Measurements from ENCODE around the gene MMEL1. TPM values are rescaled to one million over a fixed set of nuclear protein-coding genes. Genes with fewer than 3 reads are reported as not detected.
A peak's percentile ranks its signal among the peaks of the same experiment; 100 is the strongest.
"Not testable (repeated sequence)": the region's sequence is repeated elsewhere in the genome, so short reads cannot be mapped to it uniquely, and the experiment has no call there.

MMEL1 gene
- total and polyA plus RNA-seq, 2 experiments from 2014 or later = 0.93 to 1.8 TPM

DNA sequence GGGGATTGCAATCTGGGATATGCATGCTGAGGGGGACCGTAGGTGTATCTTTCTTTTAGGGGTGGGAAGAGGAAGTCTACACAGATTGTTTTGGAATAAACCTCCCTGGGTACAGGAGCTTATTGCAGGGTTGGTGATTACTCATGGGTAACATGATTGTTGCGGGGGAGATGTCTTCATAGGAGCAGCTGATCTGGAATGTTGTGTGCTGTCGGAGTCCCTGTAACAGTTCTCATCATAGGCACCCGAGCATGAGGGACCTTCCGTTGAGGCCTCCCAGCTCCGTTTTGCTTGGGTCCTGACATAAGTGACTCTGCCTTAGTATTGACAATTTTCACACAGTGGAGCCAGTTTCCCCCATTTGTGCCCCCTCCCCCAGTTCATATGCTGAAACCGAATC, 50.4 kb downstream of the MMEL1 start:
- H2AFZ ChIP-seq = no peak overlapping the region
- no peak overlapping the region for H3K4me2 ChIP-seq
- H4K20me1 ChIP-seq (ENCODE audit: insufficient read depth, poor library complexity, severe bottlenecking) = no peaks in the 10 kb centered on the region
- H3K4me1 ChIP-seq (ENCODE audit: insufficient read depth) = peaks cover 36% of the 10 kb centered on the region
- H3K79me2 ChIP-seq = peaks cover 4% of the 10 kb centered on the region
- no peak for TF ChIP-seq EZH2phosphoT487 (IDR thresholded peaks at IDR 0.05; ENCODE audit: low read depth, severe bottlenecking, unreplicated experiment)
- TF ChIP-seq, protein P1, sequence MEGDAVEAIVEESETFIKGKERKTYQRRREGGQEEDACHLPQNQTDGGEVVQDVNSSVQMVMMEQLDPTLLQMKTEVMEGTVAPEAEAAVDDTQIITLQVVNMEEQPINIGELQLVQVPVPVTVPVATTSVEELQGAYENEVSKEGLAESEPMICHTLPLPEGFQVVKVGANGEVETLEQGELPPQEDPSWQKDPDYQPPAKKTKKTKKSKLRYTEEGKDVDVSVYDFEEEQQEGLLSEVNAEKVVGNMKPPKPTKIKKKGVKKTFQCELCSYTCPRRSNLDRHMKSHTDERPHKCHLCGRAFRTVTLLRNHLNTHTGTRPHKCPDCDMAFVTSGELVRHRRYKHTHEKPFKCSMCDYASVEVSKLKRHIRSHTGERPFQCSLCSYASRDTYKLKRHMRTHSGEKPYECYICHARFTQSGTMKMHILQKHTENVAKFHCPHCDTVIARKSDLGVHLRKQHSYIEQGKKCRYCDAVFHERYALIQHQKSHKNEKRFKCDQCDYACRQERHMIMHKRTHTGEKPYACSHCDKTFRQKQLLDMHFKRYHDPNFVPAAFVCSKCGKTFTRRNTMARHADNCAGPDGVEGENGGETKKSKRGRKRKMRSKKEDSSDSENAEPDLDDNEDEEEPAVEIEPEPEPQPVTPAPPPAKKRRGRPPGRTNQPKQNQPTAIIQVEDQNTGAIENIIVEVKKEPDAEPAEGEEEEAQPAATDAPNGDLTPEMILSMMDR (IDR thresholded peaks at IDR 0.05; ENCODE audit: poor library complexity) = no peak
- TF ChIP-seq EZH2 (IDR thresholded peaks at IDR 0.05; ENCODE audit: borderline replicate concordance) = no peak
- WGBS (ENCODE audit: low lambda C conversion rate, missing lambda C conversion rate) = 81% methylated on average over 7 of the region's 7 CpGs
- H3K9me2 ChIP-seq (replicated peaks; ENCODE audit: insufficient read depth) = no peaks in the 10 kb centered on the region
- no peaks in the 10 kb centered on the region for H3K36me3 ChIP-seq (replicated peaks; ENCODE audit: insufficient read depth, low read depth)
- no peak overlapping the region for H3K4me3 ChIP-seq
- H3K9me3 ChIP-seq (ENCODE audit: low read depth) = no peaks in the 10 kb centered on the region
- H3K27ac ChIP-seq = no peak overlapping the region
- DNase-seq (ENCODE audit: low spot score) = no peak
- no peaks in the 10 kb centered on the region for H3K27me3 ChIP-seq

DNA sequence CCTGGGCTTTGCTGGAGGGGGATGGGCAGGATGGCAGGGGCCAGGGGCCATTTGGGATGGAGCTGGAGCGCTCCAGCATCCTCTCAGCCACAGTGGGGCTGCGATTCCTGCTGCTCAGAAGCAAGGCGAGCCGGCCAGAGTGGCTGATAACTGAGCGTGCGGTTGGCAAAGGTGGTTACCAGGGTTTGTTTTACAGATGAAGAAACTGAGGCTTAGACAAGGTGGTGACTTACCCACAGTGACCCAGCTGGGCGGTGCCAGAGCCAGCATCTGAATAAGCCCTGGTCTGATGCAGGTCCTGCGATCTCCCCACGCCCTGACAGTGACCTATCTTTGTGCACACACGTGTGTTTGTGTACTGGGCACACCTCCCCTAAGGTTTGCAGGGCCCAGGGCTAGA, 52.1 kb downstream of the MMEL1 start:
- DNase-seq (ENCODE audit: low spot score) = no peak
- H3K36me3 ChIP-seq (replicated peaks; ENCODE audit: insufficient read depth, low read depth) = no peaks in the 10 kb centered on the region
- no peaks in the 10 kb centered on the region for H4K20me1 ChIP-seq (ENCODE audit: insufficient read depth, poor library complexity, severe bottlenecking)
- H3K9me2 ChIP-seq (replicated peaks; ENCODE audit: insufficient read depth) = no peaks in the 10 kb centered on the region
- H3K4me2 ChIP-seq = no peak overlapping the region
- peaks cover 47% of the 10 kb centered on the region for H3K4me1 ChIP-seq (ENCODE audit: insufficient read depth)
- no peaks in the 10 kb centered on the region for H3K9me3 ChIP-seq (ENCODE audit: low read depth)
- H3K79me2 ChIP-seq = no peaks in the 10 kb centered on the region
- TF ChIP-seq EZH2 (IDR thresholded peaks at IDR 0.05; ENCODE audit: borderline replicate concordance) = no peak
- TF ChIP-seq EZH2phosphoT487 (IDR thresholded peaks at IDR 0.05; ENCODE audit: low read depth, severe bottlenecking, unreplicated experiment) = no peak
- TF ChIP-seq, protein P1 (IDR thresholded peaks at IDR 0.05; ENCODE audit: poor library complexity) = no peak
- H3K27me3 ChIP-seq = no peaks in the 10 kb centered on the region
- H3K4me3 ChIP-seq = no peak overlapping the region
- no peak overlapping the region for H3K27ac ChIP-seq
- WGBS (ENCODE audit: low lambda C conversion rate, missing lambda C conversion rate) = 86% methylated on average over 10 of the region's 10 CpGs
- no peak overlapping the region for H2AFZ ChIP-seq

DNA sequence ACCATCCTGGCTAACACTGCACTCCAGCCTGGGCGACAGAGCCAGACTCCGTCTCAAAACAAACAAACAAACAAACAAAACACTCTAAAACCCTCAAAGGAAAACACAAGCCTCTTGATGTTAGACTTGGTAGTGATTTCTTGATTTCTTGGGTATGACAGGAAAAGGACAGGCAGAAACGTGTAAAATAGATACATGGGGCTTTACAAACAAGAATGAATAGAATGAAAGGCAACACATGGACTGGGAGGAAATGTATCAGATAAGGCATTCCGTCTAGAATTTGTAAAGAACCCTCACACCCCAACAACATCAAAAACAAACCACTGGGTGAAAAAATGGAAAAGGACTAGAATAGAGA, 54.1 kb downstream of the MMEL1 start:
- Histone ChIP-seq H2AFZ (no peak overlapping the region), H4K20me1 (ENCODE audit: insufficient read depth, poor library complexity, severe bottlenecking) (no peaks in the 10 kb centered on the region), H3K27me3 (no peaks in the 10 kb centered on the region), H3K36me3 (replicated peaks; ENCODE audit: insufficient read depth, low read depth) (no peaks in the 10 kb centered on the region), H3K4me2 (no peak overlapping the region), H3K27ac (peak overlapping the region; percentile 99), H3K9me2 (replicated peaks; ENCODE audit: insufficient read depth) (no peaks in the 10 kb centered on the region), H3K79me2 (no peaks in the 10 kb centered on the region), H3K4me3 (no peak overlapping the region), H3K4me1 (ENCODE audit: insufficient read depth) (peaks cover 35% of the 10 kb centered on the region), H3K9me3 (ENCODE audit: low read depth) (no peaks in the 10 kb centered on the region)
- TF ChIP-seq EZH2phosphoT487 (IDR thresholded peaks at IDR 0.05; ENCODE audit: low read depth, severe bottlenecking, unreplicated experiment) = no peak
- TF ChIP-seq, protein P1 (IDR thresholded peaks at IDR 0.05; ENCODE audit: poor library complexity) = no peak
- TF ChIP-seq EZH2 (IDR thresholded peaks at IDR 0.05; ENCODE audit: borderline replicate concordance) = no peak
- WGBS (ENCODE audit: low lambda C conversion rate, missing lambda C conversion rate) = 70% methylated on average over 4 of the region's 4 CpGs
- no peak for DNase-seq (ENCODE audit: low spot score)

GRCh38 chr1:2577565-2578075, 55.2 kb downstream of the MMEL1 start:
- not testable (repeated sequence) for H3K4me3 ChIP-seq

More at GRCh38 chr1:2577565-2578075, 55.2 kb downstream of the MMEL1 start:
- H3K79me2 ChIP-seq; H2AFZ ChIP-seq; H3K9me3 ChIP-seq (ENCODE audit: low read depth); H3K36me3 ChIP-seq (replicated peaks; ENCODE audit: insufficient read depth, low read depth); DNase-seq (ENCODE audit: low spot score); H3K9me2 ChIP-seq (replicated peaks; ENCODE audit: insufficient read depth); H3K27me3 ChIP-seq; H4K20me1 ChIP-seq (ENCODE audit: insufficient read depth, poor library complexity, severe bottlenecking): not testable (repeated sequence)
- Histone ChIP-seq H3K4me2 (peak overlapping the region; percentile 39), H3K27ac (peak overlapping the region; percentile 99), H3K4me1 (ENCODE audit: insufficient read depth) (peaks cover 26% of the 10 kb centered on the region)
- WGBS (ENCODE audit: low lambda C conversion rate, missing lambda C conversion rate) = 87% methylated on average over 20 of the region's 23 CpGs

Measured in hepatocyte (in vitro differentiated cells).